ENCODE measurements around the gene SREBF2.
"Not testable (repeated sequence)": the region's sequence is repeated elsewhere in the genome, so short reads cannot be mapped to it uniquely, and the experiment has no call there.

SREBF2 gene

DNA sequence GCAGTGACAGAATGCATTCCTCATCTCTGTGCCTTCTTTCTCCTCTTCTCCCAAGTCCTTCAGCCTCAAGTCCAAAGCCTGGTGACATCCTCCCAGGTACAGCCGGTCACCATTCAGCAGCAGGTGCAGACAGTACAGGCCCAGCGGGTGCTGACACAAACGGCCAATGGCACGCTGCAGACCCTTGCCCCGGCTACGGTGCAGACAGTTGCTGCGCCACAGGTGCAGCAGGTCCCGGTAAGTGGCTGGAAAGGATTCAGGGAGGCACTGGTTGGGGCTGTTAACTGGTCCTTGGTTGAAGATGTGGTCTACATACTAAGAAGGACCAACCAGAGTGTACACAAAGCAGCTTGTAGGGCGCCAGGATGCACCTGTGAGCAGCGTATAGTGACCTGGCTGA is 35.7 kb downstream of the SREBF2 start:
- no peaks in the 10 kb centered on the region for H3K36me3 ChIP-seq (ENCODE audit: control insufficient read depth, insufficient read depth, low read length)

DNA sequence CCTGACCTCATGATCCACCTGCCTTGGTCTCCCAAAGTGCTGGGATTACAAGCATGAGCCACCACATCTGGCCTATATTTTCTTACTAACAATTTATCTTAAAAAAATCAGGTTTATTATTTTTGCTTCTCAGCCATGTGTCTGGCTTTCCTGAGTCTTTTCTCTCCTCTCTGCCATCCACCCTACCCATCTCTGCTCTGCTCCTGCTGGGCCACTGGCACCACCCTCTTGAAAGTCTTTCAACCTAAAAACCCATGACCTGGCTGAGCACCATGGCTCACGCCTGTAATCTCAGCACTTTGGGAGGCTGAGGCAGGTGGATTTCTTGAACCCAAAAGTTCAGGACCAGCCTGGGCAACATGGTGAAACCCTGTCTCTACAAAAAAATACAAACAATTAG is 37.2 kb downstream of the SREBF2 start:
- H3K4me2 ChIP-seq (ENCODE audit: low read length); H3K4me3 ChIP-seq (ENCODE audit: low read depth, low read length); H3K9me3 ChIP-seq (ENCODE audit: control insufficient read depth, low read length); H3K9ac ChIP-seq; H3K27me3 ChIP-seq (ENCODE audit: control insufficient read depth, insufficient read depth, low read length); H2AFZ ChIP-seq; H3K4me1 ChIP-seq; H3K36me3 ChIP-seq (ENCODE audit: control insufficient read depth, insufficient read depth, low read length); H3K27ac ChIP-seq; H3K79me2 ChIP-seq: not testable (repeated sequence)

More for the DNA sequence above, 35.7 kb downstream of the SREBF2 start:
- no peak overlapping the region for H3K4me2 ChIP-seq (ENCODE audit: low read length)
- no peaks in the 10 kb centered on the region for H3K9me3 ChIP-seq (ENCODE audit: control insufficient read depth, low read length)
- no peak overlapping the region for H3K4me3 ChIP-seq (ENCODE audit: low read depth, low read length)
- no peak overlapping the region for H3K9ac ChIP-seq
- no peak overlapping the region for H2AFZ ChIP-seq
- no peaks in the 10 kb centered on the region for H3K27me3 ChIP-seq (ENCODE audit: control insufficient read depth, insufficient read depth, low read length)
- peaks cover 4% of the 10 kb centered on the region for H3K4me1 ChIP-seq
- H3K79me2 ChIP-seq, result no peaks in the 10 kb centered on the region
- no peak overlapping the region for H3K27ac ChIP-seq
- TF ChIP-seq, protein P1, sequence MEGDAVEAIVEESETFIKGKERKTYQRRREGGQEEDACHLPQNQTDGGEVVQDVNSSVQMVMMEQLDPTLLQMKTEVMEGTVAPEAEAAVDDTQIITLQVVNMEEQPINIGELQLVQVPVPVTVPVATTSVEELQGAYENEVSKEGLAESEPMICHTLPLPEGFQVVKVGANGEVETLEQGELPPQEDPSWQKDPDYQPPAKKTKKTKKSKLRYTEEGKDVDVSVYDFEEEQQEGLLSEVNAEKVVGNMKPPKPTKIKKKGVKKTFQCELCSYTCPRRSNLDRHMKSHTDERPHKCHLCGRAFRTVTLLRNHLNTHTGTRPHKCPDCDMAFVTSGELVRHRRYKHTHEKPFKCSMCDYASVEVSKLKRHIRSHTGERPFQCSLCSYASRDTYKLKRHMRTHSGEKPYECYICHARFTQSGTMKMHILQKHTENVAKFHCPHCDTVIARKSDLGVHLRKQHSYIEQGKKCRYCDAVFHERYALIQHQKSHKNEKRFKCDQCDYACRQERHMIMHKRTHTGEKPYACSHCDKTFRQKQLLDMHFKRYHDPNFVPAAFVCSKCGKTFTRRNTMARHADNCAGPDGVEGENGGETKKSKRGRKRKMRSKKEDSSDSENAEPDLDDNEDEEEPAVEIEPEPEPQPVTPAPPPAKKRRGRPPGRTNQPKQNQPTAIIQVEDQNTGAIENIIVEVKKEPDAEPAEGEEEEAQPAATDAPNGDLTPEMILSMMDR (IDR thresholded peaks at IDR 0.05), result no peak

DNA sequence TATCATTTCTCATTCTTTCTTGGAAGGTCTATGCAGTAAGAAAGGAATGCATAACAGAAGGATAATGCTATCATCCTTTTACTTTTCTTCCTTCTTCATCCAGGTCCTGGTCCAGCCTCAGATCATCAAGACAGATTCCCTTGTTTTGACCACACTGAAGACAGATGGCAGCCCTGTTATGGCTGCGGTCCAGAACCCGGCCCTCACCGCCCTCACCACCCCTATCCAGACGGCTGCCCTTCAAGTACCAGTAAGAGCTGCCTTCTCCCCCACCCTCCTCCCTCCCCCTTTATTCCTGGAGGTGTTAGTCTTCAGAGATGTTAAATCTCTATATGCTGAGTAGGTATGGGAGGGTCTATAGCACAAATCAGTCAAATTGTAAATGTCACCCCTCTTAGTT is 37.9 kb downstream of the SREBF2 start:
- Histone ChIP-seq H2AFZ (no peak overlapping the region), H3K9me3 (ENCODE audit: control insufficient read depth, low read length) (no peaks in the 10 kb centered on the region), H3K27ac (no peak overlapping the region), H3K4me3 (ENCODE audit: low read depth, low read length) (peak overlapping the region; percentile 13), H3K4me1 (peaks cover 4% of the 10 kb centered on the region), H3K27me3 (ENCODE audit: control insufficient read depth, insufficient read depth, low read length) (no peaks in the 10 kb centered on the region), H3K4me2 (ENCODE audit: low read length) (no peak overlapping the region), H3K79me2 (no peaks in the 10 kb centered on the region), H3K36me3 (ENCODE audit: control insufficient read depth, insufficient read depth, low read length) (no peaks in the 10 kb centered on the region), H3K9ac (no peak overlapping the region)
- TF ChIP-seq, protein P1 (IDR thresholded peaks at IDR 0.05), result no peak

DNA sequence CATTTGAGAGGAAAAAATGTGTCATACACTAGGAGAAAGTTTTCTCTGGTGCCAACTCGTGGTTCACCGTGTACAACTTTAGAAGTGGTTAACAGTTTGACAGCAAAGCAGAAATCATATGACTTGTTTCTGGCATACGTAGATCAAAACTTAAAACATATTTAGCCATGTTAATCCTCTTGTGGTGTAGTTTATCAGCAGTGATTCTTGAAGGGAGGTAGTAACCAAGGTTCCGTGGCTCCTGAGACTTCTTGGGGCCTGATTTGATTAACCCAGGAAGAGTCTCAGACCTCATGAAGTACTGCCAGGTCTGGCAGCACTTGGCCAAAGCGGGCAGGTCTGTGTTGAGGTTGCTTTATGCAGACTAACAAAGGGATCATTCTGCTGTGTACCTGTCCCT is 40.5 kb downstream of the SREBF2 start:
- H3K27ac ChIP-seq, result no peak overlapping the region
- H3K4me1 ChIP-seq, result peaks cover 4% of the 10 kb centered on the region
- no peak overlapping the region for H3K9ac ChIP-seq
- H3K4me2 ChIP-seq (ENCODE audit: low read length), result no peak overlapping the region
- no peaks in the 10 kb centered on the region for H3K27me3 ChIP-seq (ENCODE audit: control insufficient read depth, insufficient read depth, low read length)
- TF ChIP-seq, protein P1 (IDR thresholded peaks at IDR 0.05), result no peak
- H3K79me2 ChIP-seq, result no peaks in the 10 kb centered on the region
- no peak overlapping the region for H2AFZ ChIP-seq
- no peak overlapping the region for H3K4me3 ChIP-seq (ENCODE audit: low read depth, low read length)
- no peaks in the 10 kb centered on the region for H3K36me3 ChIP-seq (ENCODE audit: control insufficient read depth, insufficient read depth, low read length)
- H3K9me3 ChIP-seq (ENCODE audit: control insufficient read depth, low read length), result no peaks in the 10 kb centered on the region

DNA sequence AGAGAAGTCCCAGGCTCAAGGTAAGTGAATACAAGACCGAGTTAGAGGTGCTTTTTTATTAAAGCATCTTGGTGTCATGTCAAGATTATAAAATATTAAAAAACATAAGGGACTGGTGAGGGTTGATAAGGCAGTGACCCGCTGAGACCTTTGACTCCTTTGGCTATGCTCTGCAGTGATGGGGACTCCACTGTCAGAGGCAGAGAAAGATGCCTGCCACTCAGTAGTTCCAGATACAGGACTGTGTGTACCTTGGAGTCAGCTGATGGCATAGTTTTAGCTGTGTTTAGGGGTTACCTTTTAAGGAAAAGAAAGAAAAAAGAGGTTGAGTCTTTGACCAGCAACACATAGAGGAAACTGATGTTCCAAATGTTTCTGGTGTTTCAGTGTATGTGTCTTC is 41.2 kb downstream of the SREBF2 start:
- TF ChIP-seq, protein P1 (IDR thresholded peaks at IDR 0.05), result no peak
- H3K4me1 ChIP-seq, result peaks cover 4% of the 10 kb centered on the region
- no peak overlapping the region for H3K4me3 ChIP-seq (ENCODE audit: low read depth, low read length)
- no peaks in the 10 kb centered on the region for H3K36me3 ChIP-seq (ENCODE audit: control insufficient read depth, insufficient read depth, low read length)
- no peak overlapping the region for H3K9ac ChIP-seq
- H3K9me3 ChIP-seq (ENCODE audit: control insufficient read depth, low read length), result no peaks in the 10 kb centered on the region
- no peak overlapping the region for H3K27ac ChIP-seq
- H2AFZ ChIP-seq, result no peak overlapping the region
- no peak overlapping the region for H3K4me2 ChIP-seq (ENCODE audit: low read length)
- H3K79me2 ChIP-seq, result no peaks in the 10 kb centered on the region
- H3K27me3 ChIP-seq (ENCODE audit: control insufficient read depth, insufficient read depth, low read length), result no peaks in the 10 kb centered on the region

Data from parathyroid adenoma (tissue), 2 donors.